NCI-H1694 treated with DMSO at 0.1 percent for 48 hours (cell line): Measurements from ENCODE around the gene CCDC136.

ENCODE experiments used
- DNase-seq: peaks from one replicate; lab custom pipeline; 2025; lab: John Stamatoyannopoulos, UW

Gene CCDC136

GRCh38 chr7:128777156-128778123 lies 14.3 kb upstream of the CCDC136 start:
- no peak for DNase-seq

GRCh38 chr7:128778946-128779345 lies 12.8 kb upstream of the CCDC136 start:
- DNase-seq: no peak

- no peak for DNase-seq
These were observed 10.6 kb upstream of the CCDC136 start for GRCh38 chr7:128781126-128781525.

- no peak for DNase-seq
These were observed 9.9 kb upstream of the CCDC136 start for GRCh38 chr7:128781851-128782250.

- DNase-seq: no peak
These were observed 8.5 kb upstream of the CCDC136 start for GRCh38 chr7:128783143-128783861.

DNA sequence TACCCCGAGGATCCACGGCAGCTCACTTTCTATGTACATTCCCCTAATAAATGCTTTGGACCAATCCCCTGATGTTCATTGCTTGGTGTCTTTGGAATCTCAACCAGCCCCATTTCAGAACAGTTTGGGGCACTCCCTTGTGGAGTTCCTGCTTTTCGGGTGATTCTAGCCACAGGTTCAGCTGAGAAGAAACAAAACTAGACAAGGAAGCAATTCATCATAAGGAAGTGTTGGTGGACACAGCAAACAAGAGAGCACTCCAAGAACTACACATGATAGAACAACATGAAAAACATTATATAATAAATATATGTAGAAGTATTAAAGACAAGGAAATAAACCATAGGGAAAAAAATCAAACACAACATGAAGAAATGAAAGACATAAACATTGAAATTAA lies 6.0 kb upstream of the CCDC136 start:
- DNase-seq: no peak

DNA sequence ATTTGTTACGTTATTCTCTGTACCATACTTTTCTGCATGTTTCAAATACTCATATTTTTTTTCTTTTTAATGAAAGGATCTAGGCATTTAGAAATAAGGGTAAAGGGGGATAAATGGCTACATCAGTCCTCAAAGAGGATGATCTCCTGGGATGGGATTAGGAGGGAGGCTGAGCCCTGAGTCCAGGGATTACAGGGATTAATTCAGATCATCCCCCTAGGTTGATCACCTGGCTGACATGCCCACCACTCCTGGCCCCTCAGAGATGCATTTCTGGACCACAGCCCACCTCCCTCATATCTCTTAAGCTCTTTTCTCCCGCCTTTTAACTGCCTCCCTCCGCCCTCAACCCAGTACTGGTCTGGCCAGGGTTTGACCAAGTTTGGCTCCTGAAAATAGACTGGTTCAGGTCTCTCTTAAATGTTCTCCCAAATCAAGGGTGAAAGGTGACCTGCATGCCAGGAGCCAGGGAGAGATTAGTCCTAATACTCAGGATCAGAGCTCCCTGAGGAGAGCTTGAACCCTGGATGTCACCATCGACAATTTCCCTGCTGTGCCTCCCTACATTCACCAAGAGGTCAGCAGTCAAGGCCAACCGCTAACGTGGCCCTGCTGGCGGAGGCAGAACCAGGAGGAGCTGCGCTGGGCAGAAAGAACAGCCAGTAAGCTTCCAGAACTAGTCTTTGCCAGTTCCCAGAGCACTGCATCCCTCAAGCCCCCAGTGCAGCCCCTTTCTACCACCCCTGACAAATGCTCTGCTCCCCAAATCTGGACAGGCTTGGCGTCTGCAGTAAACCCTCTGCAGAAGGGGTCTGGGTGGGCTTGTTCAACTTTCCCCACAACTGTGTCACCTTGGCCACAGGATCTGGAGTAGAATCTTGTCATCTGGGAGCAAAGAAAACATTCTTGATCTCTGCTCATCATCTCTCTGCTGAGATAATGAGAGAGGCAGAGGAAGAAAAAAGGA lies 3.0 kb upstream of the CCDC136 start:
- no peak for DNase-seq

- DNase-seq: no peak
These were observed 1.3 kb upstream of the CCDC136 start for GRCh38 chr7:128790315-128791041.

- DNase-seq: no peak
These were observed 182 bp downstream of the CCDC136 start for GRCh38 chr7:128791972-128792327.

GRCh38 chr7:128792471-128793180 lies 858 bp downstream of the CCDC136 start:
- DNase-seq: peak; percentile 15

- DNase-seq: no peak
These were observed 1.4 kb downstream of the CCDC136 start for GRCh38 chr7:128793181-128793547.

GRCh38 chr7:128794020-128794419 lies 2.3 kb downstream of the CCDC136 start:
- DNase-seq: no peak

- DNase-seq: no peak
These were observed 2.7 kb downstream of the CCDC136 start for GRCh38 chr7:128794436-128794835.

DNA sequence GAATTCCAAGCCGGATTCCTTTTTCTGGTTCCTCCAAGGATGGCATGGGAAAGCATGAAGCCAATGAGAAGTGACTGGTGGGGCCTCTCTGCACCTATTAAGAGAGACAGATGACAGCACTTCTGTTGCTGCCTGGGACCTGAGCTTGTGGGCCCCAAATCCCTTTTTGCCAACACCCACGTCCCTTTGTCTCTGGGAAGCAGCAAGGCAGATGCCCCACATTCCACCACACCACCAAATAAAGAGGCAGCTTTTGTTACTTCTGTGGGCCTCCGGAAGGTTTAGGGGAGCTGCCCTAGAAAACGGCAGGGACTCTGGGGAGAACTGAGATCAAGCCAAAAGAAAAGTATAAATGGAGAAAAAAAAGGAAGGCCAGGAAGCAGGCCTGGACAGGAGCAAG lies 3.4 kb downstream of the CCDC136 start:
- no peak for DNase-seq

GRCh38 chr7:128796327-128796726 lies 4.6 kb downstream of the CCDC136 start:
- no peak for DNase-seq

- no peak for DNase-seq
These were observed 7.7 kb downstream of the CCDC136 start for GRCh38 chr7:128799451-128799850.

GRCh38 chr7:128800567-128800966 lies 8.8 kb downstream of the CCDC136 start:
- no peak for DNase-seq

DNA sequence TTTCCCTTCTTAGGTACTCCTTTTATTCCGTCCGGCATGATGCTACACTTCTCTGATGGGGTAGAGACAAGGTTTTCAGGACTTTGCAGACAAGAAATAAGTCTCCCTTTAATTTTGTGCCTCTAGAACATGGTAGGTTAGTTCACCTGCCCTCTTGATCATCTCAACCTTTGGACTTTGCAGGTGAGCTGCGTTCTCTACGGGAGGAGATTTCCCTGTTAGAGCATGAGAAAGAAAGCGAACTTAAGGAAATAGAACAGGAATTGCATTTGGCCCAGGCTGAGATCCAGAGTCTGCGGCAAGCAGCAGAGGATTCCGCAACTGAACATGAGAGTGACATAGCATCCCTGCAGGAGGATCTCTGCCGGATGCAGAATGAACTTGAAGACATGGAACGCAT lies 9.2 kb downstream of the CCDC136 start:
- no peak for DNase-seq

GRCh38 chr7:128801667-128802418 lies 10.1 kb downstream of the CCDC136 start:
- no peak for DNase-seq

- no peak for DNase-seq
These were observed 12.7 kb downstream of the CCDC136 start for GRCh38 chr7:128804484-128804883.
